ENCODE measurements around the gene RIN2.

The RIN2 gene

GRCh38 chr20:19774135-19774933, 16.3 kb downstream of the RIN2 start:
- H3K4me1 ChIP-seq (ENCODE audit: control insufficient read depth, low read depth, low read length), result peaks cover 7% of the 10 kb centered on the region
- no peak overlapping the region for H2BK5ac ChIP-seq (ENCODE audit: low read length)
- no peak overlapping the region for H3K56ac ChIP-seq (ENCODE audit: low read length)
- no peaks in the 10 kb centered on the region for H3K36me3 ChIP-seq (ENCODE audit: control insufficient read depth, insufficient read depth, low read length)
- no peak overlapping the region for H2BK120ac ChIP-seq (ENCODE audit: low read depth, low read length)
- no peak overlapping the region for H4K8ac ChIP-seq (ENCODE audit: low read depth, low read length)
- H2BK15ac ChIP-seq (replicated peaks; ENCODE audit: low read depth), result no peak overlapping the region
- no peak overlapping the region for H3K9ac ChIP-seq (ENCODE audit: low read length)
- H2AK5ac ChIP-seq (ENCODE audit: low read length), result no peak overlapping the region
- peak; percentile 22 for DNase-seq
- H3K79me2 ChIP-seq (ENCODE audit: control insufficient read depth, insufficient read depth, low read length), result no peaks in the 10 kb centered on the region
- H3K27ac ChIP-seq (ENCODE audit: low read depth, low read length), result no peak overlapping the region
- H3K79me1 ChIP-seq (ENCODE audit: low read length), result no peaks in the 10 kb centered on the region
- no peaks in the 10 kb centered on the region for H3K27me3 ChIP-seq (ENCODE audit: insufficient read depth, low read length, poor library complexity)
- no CpG with 5 or more reads among the region's 4 CpGs for WGBS (ENCODE audit: extremely low coverage, insufficient coverage, low lambda C conversion rate)
- no peak overlapping the region for H4K5ac ChIP-seq (ENCODE audit: low read length)
- H3K23ac ChIP-seq (ENCODE audit: low read length), result no peak overlapping the region
- no peak overlapping the region for H3K4me3 ChIP-seq (ENCODE audit: low read length)
- H3K4me2 ChIP-seq (ENCODE audit: low read length), result no peak overlapping the region
- no peak overlapping the region for H3K18ac ChIP-seq (ENCODE audit: low read length)
- no peak overlapping the region for H3K4ac ChIP-seq (ENCODE audit: low read depth, low read length)

- H3K36me3 ChIP-seq (ENCODE audit: control insufficient read depth, insufficient read depth, low read length), result no peaks in the 10 kb centered on the region
- no peak overlapping the region for H3K23ac ChIP-seq (ENCODE audit: low read length)
- H2AK5ac ChIP-seq (ENCODE audit: low read length), result no peak overlapping the region
- DNase-seq, result no peak
- no peak overlapping the region for H3K18ac ChIP-seq (ENCODE audit: low read length)
- H3K4me1 ChIP-seq (ENCODE audit: control insufficient read depth, low read depth, low read length), result peaks cover 2% of the 10 kb centered on the region
- H3K4me3 ChIP-seq (ENCODE audit: low read length), result no peak overlapping the region
- no peak overlapping the region for H2BK120ac ChIP-seq (ENCODE audit: low read depth, low read length)
- H3K79me2 ChIP-seq (ENCODE audit: control insufficient read depth, insufficient read depth, low read length), result no peaks in the 10 kb centered on the region
- no peaks in the 10 kb centered on the region for H3K27me3 ChIP-seq (ENCODE audit: insufficient read depth, low read length, poor library complexity)
- H4K5ac ChIP-seq (ENCODE audit: low read length), result no peak overlapping the region
- no peak overlapping the region for H3K27ac ChIP-seq (ENCODE audit: low read depth, low read length)
- H3K56ac ChIP-seq (ENCODE audit: low read length), result no peak overlapping the region
- H3K9ac ChIP-seq (ENCODE audit: low read length), result no peak overlapping the region
- WGBS (ENCODE audit: extremely low coverage, insufficient coverage, low lambda C conversion rate), result no CpG with 5 or more reads among the region's 7 CpGs
- H2BK5ac ChIP-seq (ENCODE audit: low read length), result no peak overlapping the region
- H3K4ac ChIP-seq (ENCODE audit: low read depth, low read length), result no peak overlapping the region
- no peak overlapping the region for H3K4me2 ChIP-seq (ENCODE audit: low read length)
- no peak overlapping the region for H4K8ac ChIP-seq (ENCODE audit: low read depth, low read length)
- no peaks in the 10 kb centered on the region for H3K79me1 ChIP-seq (ENCODE audit: low read length)
- H2BK15ac ChIP-seq (replicated peaks; ENCODE audit: low read depth), result no peak overlapping the region
Observed at GRCh38 chr20:19775353-19776253, 17.5 kb downstream of the RIN2 start.

GRCh38 chr20:19777315-19777714, 19.3 kb downstream of the RIN2 start:
- no peak for DNase-seq
- no peak overlapping the region for H2BK120ac ChIP-seq (ENCODE audit: low read depth, low read length)
- H2AK5ac ChIP-seq (ENCODE audit: low read length), result no peak overlapping the region
- no peak overlapping the region for H3K4me3 ChIP-seq (ENCODE audit: low read length)
- H3K18ac ChIP-seq (ENCODE audit: low read length), result no peak overlapping the region
- no CpG with 5 or more reads among the region's 6 CpGs for WGBS (ENCODE audit: extremely low coverage, insufficient coverage, low lambda C conversion rate)
- H4K5ac ChIP-seq (ENCODE audit: low read length), result no peak overlapping the region
- no peaks in the 10 kb centered on the region for H3K36me3 ChIP-seq (ENCODE audit: control insufficient read depth, insufficient read depth, low read length)
- no peaks in the 10 kb centered on the region for H3K79me1 ChIP-seq (ENCODE audit: low read length)
- H2BK5ac ChIP-seq (ENCODE audit: low read length), result no peak overlapping the region
- H3K9ac ChIP-seq (ENCODE audit: low read length), result no peak overlapping the region
- no peak overlapping the region for H3K23ac ChIP-seq (ENCODE audit: low read length)
- H3K4me1 ChIP-seq (ENCODE audit: control insufficient read depth, low read depth, low read length), result peaks cover 2% of the 10 kb centered on the region
- no peaks in the 10 kb centered on the region for H3K79me2 ChIP-seq (ENCODE audit: control insufficient read depth, insufficient read depth, low read length)
- no peak overlapping the region for H2BK15ac ChIP-seq (replicated peaks; ENCODE audit: low read depth)
- no peak overlapping the region for H3K27ac ChIP-seq (ENCODE audit: low read depth, low read length)
- no peaks in the 10 kb centered on the region for H3K27me3 ChIP-seq (ENCODE audit: insufficient read depth, low read length, poor library complexity)
- H4K8ac ChIP-seq (ENCODE audit: low read depth, low read length), result no peak overlapping the region
- H3K4ac ChIP-seq (ENCODE audit: low read depth, low read length), result no peak overlapping the region
- no peak overlapping the region for H3K56ac ChIP-seq (ENCODE audit: low read length)
- H3K4me2 ChIP-seq (ENCODE audit: low read length), result no peak overlapping the region

GRCh38 chr20:19777981-19778380, 19.9 kb downstream of the RIN2 start:
- H3K23ac ChIP-seq (ENCODE audit: low read length), result no peak overlapping the region
- H4K8ac ChIP-seq (ENCODE audit: low read depth, low read length), result no peak overlapping the region
- no peak overlapping the region for H3K9ac ChIP-seq (ENCODE audit: low read length)
- H2AK5ac ChIP-seq (ENCODE audit: low read length), result no peak overlapping the region
- no peak overlapping the region for H2BK5ac ChIP-seq (ENCODE audit: low read length)
- no peaks in the 10 kb centered on the region for H3K27me3 ChIP-seq (ENCODE audit: insufficient read depth, low read length, poor library complexity)
- no peaks in the 10 kb centered on the region for H3K79me1 ChIP-seq (ENCODE audit: low read length)
- H3K18ac ChIP-seq (ENCODE audit: low read length), result no peak overlapping the region
- no peak overlapping the region for H2BK120ac ChIP-seq (ENCODE audit: low read depth, low read length)
- H2BK15ac ChIP-seq (replicated peaks; ENCODE audit: low read depth), result no peak overlapping the region
- no peak overlapping the region for H3K56ac ChIP-seq (ENCODE audit: low read length)
- WGBS (ENCODE audit: extremely low coverage, insufficient coverage, low lambda C conversion rate), result no CpG with 5 or more reads among the region's 3 CpGs
- H3K4me2 ChIP-seq (ENCODE audit: low read length), result no peak overlapping the region
- H3K79me2 ChIP-seq (ENCODE audit: control insufficient read depth, insufficient read depth, low read length), result no peaks in the 10 kb centered on the region
- no peak overlapping the region for H3K27ac ChIP-seq (ENCODE audit: low read depth, low read length)
- no peak overlapping the region for H3K4me3 ChIP-seq (ENCODE audit: low read length)
- no peak overlapping the region for H4K5ac ChIP-seq (ENCODE audit: low read length)
- no peaks in the 10 kb centered on the region for H3K36me3 ChIP-seq (ENCODE audit: control insufficient read depth, insufficient read depth, low read length)
- DNase-seq, result no peak
- H3K4ac ChIP-seq (ENCODE audit: low read depth, low read length), result no peak overlapping the region
- peaks cover 2% of the 10 kb centered on the region for H3K4me1 ChIP-seq (ENCODE audit: control insufficient read depth, low read depth, low read length)

GRCh38 chr20:19778404-19778803, 20.3 kb downstream of the RIN2 start:
- Histone ChIP-seq H3K9ac (ENCODE audit: low read length) (no peak overlapping the region), H3K18ac (ENCODE audit: low read length) (no peak overlapping the region), H3K27ac (ENCODE audit: low read depth, low read length) (no peak overlapping the region), H3K79me1 (ENCODE audit: low read length) (no peaks in the 10 kb centered on the region), H3K27me3 (ENCODE audit: insufficient read depth, low read length, poor library complexity) (no peaks in the 10 kb centered on the region), H3K4me3 (ENCODE audit: low read length) (no peak overlapping the region), H2BK15ac (replicated peaks; ENCODE audit: low read depth) (no peak overlapping the region), H2BK5ac (ENCODE audit: low read length) (no peak overlapping the region), H4K8ac (ENCODE audit: low read depth, low read length) (no peak overlapping the region), H3K4me2 (ENCODE audit: low read length) (no peak overlapping the region), H3K56ac (ENCODE audit: low read length) (no peak overlapping the region), H3K4ac (ENCODE audit: low read depth, low read length) (no peak overlapping the region), H2BK120ac (ENCODE audit: low read depth, low read length) (no peak overlapping the region), H4K5ac (ENCODE audit: low read length) (no peak overlapping the region), H3K4me1 (ENCODE audit: control insufficient read depth, low read depth, low read length) (peaks cover 2% of the 10 kb centered on the region), H3K23ac (ENCODE audit: low read length) (no peak overlapping the region), H3K36me3 (ENCODE audit: control insufficient read depth, insufficient read depth, low read length) (no peaks in the 10 kb centered on the region), H2AK5ac (ENCODE audit: low read length) (no peak overlapping the region), H3K79me2 (ENCODE audit: control insufficient read depth, insufficient read depth, low read length) (no peaks in the 10 kb centered on the region)
- WGBS (ENCODE audit: extremely low coverage, insufficient coverage, low lambda C conversion rate), result no CpG with 5 or more reads among the region's 3 CpGs
- no peak for DNase-seq

All from mesendoderm (in vitro differentiated cells).